ENCODE measurements around the gene TADA2B.
A peak's percentile ranks its signal among the peaks of the same experiment; 100 is the strongest.

DNA sequence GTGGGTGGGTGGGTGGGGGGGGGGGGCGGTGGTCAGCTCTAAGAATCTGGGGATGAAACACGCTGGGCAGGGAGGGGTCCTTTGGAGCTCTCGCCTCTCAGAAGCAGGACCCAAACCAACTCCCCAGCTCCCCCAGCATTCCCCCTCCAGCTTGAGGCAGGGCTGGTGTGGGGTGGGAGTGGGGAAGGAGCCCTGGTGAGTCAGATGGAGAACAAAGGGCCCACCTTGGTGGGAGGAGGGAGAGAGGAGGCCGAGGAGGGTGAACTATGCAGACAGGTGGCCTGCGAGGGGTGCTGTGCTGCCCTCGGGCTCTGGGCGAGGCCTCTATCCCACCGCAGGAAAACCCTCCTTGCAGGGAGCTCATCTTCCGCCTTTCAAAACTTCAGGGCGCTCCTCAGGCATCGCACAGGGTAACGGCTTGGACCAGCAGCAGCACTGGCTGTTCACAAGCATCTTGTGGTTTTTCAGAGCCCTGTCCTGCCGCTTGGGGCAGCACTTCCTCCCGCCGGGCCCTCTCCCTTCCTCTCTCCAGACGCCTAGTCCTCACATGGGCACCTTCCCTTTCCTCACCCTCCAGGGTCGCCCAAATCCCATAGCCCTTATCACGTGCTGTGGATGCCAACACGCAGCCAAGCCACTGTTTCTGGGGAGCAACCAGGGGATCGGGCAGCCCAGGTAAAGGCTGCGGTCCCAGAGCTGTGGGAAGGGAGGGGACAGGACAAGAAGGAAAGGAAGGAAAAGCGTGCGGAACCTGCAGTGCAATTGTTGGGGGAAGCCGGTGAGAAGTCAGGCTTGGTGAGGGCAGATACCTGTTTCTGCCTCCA is 58.7 kb downstream of the TADA2B start:
- TF ChIP-seq, protein P1, sequence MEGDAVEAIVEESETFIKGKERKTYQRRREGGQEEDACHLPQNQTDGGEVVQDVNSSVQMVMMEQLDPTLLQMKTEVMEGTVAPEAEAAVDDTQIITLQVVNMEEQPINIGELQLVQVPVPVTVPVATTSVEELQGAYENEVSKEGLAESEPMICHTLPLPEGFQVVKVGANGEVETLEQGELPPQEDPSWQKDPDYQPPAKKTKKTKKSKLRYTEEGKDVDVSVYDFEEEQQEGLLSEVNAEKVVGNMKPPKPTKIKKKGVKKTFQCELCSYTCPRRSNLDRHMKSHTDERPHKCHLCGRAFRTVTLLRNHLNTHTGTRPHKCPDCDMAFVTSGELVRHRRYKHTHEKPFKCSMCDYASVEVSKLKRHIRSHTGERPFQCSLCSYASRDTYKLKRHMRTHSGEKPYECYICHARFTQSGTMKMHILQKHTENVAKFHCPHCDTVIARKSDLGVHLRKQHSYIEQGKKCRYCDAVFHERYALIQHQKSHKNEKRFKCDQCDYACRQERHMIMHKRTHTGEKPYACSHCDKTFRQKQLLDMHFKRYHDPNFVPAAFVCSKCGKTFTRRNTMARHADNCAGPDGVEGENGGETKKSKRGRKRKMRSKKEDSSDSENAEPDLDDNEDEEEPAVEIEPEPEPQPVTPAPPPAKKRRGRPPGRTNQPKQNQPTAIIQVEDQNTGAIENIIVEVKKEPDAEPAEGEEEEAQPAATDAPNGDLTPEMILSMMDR (IDR thresholded peaks at IDR 0.05): peak; percentile 28 to 64 (median 48)
- no peak for TF ChIP-seq POLR2A (IDR thresholded peaks at IDR 0.05)
